Measurements from ENCODE around the gene LEPROT.
"Not testable (repeated sequence)": the region's sequence is repeated elsewhere in the genome, so short reads cannot be mapped to it uniquely, and the experiment has no call there.

LEPROT gene

GRCh38 chr1:65420590-65421350 is at the start of gene LEPROT, which contains the start of gene LEPR:
TSS of gene LEPROT (plus strand) at chr1:65420668. CDS start at chr1:65420725, 57 bp downstream.
TSS of gene LEPR (plus strand) at chr1:65420668. CDS start at chr1:65565566, 144,898 bp downstream.
- no peak for DNase-seq (ENCODE audit: low read depth in 4 of 4, low spot score in 1 of 4)

- no peak for DNase-seq (ENCODE audit: low read depth in 4 of 4, low spot score in 1 of 4)
Measured at GRCh38 chr1:65371544-65371943, 48.9 kb upstream of the LEPROT start.

- DNase-seq (ENCODE audit: low read depth in 4 of 4, low spot score in 1 of 4) = no peak
Measured at GRCh38 chr1:65372557-65372956, 47.9 kb upstream of the LEPROT start.

- no peak for DNase-seq (ENCODE audit: low read depth in 4 of 4, low spot score in 1 of 4)
Measured at GRCh38 chr1:65377496-65378246, 42.8 kb upstream of the LEPROT start.

- DNase-seq (ENCODE audit: low read depth in 4 of 4, low spot score in 1 of 4) = no peak
Measured at GRCh38 chr1:65378247-65378946, 42.1 kb upstream of the LEPROT start.

GRCh38 chr1:65384426-65384825 is 36.0 kb upstream of the LEPROT start:
- DNase-seq (ENCODE audit: low read depth in 4 of 4, low spot score in 1 of 4) = not testable (repeated sequence)

- no peak for DNase-seq (ENCODE audit: low read depth in 4 of 4, low spot score in 1 of 4)
Measured at GRCh38 chr1:65386439-65386838, 34.0 kb upstream of the LEPROT start.

- DNase-seq (ENCODE audit: low read depth in 4 of 4, low spot score in 1 of 4) = no peak
Measured at GRCh38 chr1:65387821-65388220, 32.6 kb upstream of the LEPROT start.

- DNase-seq (ENCODE audit: low read depth in 4 of 4, low spot score in 1 of 4) = no peak
Measured at GRCh38 chr1:65388908-65389695, 31.4 kb upstream of the LEPROT start.

- no peak for DNase-seq (ENCODE audit: low read depth in 4 of 4, low spot score in 1 of 4)
Measured at GRCh38 chr1:65392497-65392896, 28.0 kb upstream of the LEPROT start.

- no peak for DNase-seq (ENCODE audit: low read depth in 4 of 4, low spot score in 1 of 4)
Measured at GRCh38 chr1:65393347-65393746, 27.1 kb upstream of the LEPROT start.

- DNase-seq (ENCODE audit: low read depth in 4 of 4, low spot score in 1 of 4) = no peak
Measured at GRCh38 chr1:65393928-65394327, 26.5 kb upstream of the LEPROT start.

GRCh38 chr1:65395887-65396612 is 24.4 kb upstream of the LEPROT start:
- DNase-seq (ENCODE audit: low read depth in 4 of 4, low spot score in 1 of 4) = no peak

GRCh38 chr1:65398083-65398482 is 22.4 kb upstream of the LEPROT start:
- no peak for DNase-seq (ENCODE audit: low read depth in 4 of 4, low spot score in 1 of 4)

- no peak for DNase-seq (ENCODE audit: low read depth in 4 of 4, low spot score in 1 of 4)
Measured at GRCh38 chr1:65399003-65399402, 21.5 kb upstream of the LEPROT start.

- no peak for DNase-seq (ENCODE audit: low read depth in 4 of 4, low spot score in 1 of 4)
Measured at GRCh38 chr1:65401612-65402011, 18.9 kb upstream of the LEPROT start.

GRCh38 chr1:65404941-65405340 is 15.5 kb upstream of the LEPROT start:
- no peak for DNase-seq (ENCODE audit: low read depth in 4 of 4, low spot score in 1 of 4)

GRCh38 chr1:65407877-65408276 is 12.6 kb upstream of the LEPROT start:
- no peak for DNase-seq (ENCODE audit: low read depth in 4 of 4, low spot score in 1 of 4)

- DNase-seq (ENCODE audit: low read depth in 4 of 4, low spot score in 1 of 4) = no peak
Measured at GRCh38 chr1:65409314-65409713, 11.2 kb upstream of the LEPROT start.

- no peak for DNase-seq (ENCODE audit: low read depth in 4 of 4, low spot score in 1 of 4)
Measured at GRCh38 chr1:65409816-65410326, 10.6 kb upstream of the LEPROT start.

All from stimulated activated CD4-positive, alpha-beta T cell treated with anti-CD3 and anti-CD28 coated beads, Interleukin-1b, Interleukin-23, amount 100 ng/mL, for 24 hours (primary cell).